Activated naive CD8-positive, alpha-beta T cell (primary cell): ENCODE measurements around the gene LMF2.

Experiments
- H3K27ac Mint-ChIP-seq: one replicate; pipeline ENCODE4 v1.8.0; 2021; ENCODE audit warnings: mixed read lengths
- H3K27me3 Mint-ChIP-seq: one replicate; pipeline ENCODE4 v1.8.0; 2021; ENCODE audit warnings: mixed read lengths
- H3K36me3 Mint-ChIP-seq: one replicate; pipeline ENCODE4 v1.8.0; 2021; ENCODE audit warnings: mixed read lengths
- H3K4me1 Mint-ChIP-seq: one replicate; pipeline ENCODE4 v1.8.0; 2021; ENCODE audit warnings: low read depth, mixed read lengths
- H3K4me3 Mint-ChIP-seq: one replicate; pipeline ENCODE4 v1.8.0; 2021; ENCODE audit warnings: mild to moderate bottlenecking, mixed read lengths
- H3K9me3 Mint-ChIP-seq: one replicate; pipeline ENCODE4 v1.8.0; 2021; ENCODE audit warnings: low read depth, mixed read lengths

LMF2 gene

GRCh38 chr22:50505276-50505775, 2.2 kb downstream of the LMF2 start:
- H3K9me3 Mint-ChIP-seq, result no peaks in the 10 kb centered on the region
- H3K4me3 Mint-ChIP-seq, result no peak overlapping the region
- peaks cover 12% of the 10 kb centered on the region for H3K4me1 Mint-ChIP-seq
- H3K36me3 Mint-ChIP-seq, result no peaks in the 10 kb centered on the region
- no peak overlapping the region for H3K27ac Mint-ChIP-seq
- no peaks in the 10 kb centered on the region for H3K27me3 Mint-ChIP-seq

DNA sequence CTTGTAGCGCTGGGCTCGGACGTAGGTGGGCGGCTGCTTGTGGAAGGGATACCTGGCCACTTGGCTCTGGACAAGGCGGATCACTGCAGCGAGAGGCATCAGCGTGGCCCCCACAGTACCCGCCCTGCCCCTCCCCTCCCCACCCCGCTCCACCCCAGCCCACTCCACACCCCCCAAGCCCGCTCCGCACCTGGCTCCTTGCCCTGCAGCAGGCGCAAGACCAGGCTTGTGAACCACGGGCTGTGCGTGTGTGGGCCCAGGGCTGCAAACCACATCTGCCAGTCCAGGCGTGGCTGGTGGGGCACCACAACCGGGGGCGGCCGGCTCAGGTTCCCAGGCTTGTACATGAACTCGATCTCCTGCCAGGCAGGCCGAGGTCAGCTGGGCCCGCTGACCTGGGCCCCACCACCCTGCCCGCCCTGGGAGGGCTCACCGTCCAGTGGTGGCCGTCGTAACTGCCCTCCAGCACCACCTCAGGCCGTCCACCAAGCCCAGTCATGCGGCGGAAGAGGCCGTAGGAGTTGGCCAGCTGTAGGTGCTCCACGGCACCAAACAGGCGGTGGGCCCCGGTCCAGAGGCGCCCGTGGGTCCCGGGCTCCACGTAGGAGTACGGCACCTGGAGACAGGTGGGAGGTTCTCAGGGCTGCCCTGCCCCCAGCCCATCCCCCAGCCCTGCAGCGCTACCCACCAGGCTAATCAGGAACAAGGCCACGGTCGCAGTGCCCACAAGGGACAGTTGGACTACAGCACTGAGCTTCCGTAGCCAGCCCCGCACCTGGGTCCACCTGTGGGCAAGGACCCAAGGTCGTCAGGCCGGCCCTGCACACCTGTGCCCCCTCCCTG, 2.9 kb downstream of the LMF2 start:
- H3K27me3 Mint-ChIP-seq, result no peaks in the 10 kb centered on the region
- peaks cover 11% of the 10 kb centered on the region for H3K4me1 Mint-ChIP-seq
- no peaks in the 10 kb centered on the region for H3K36me3 Mint-ChIP-seq
- H3K27ac Mint-ChIP-seq, result no peak overlapping the region
- no peaks in the 10 kb centered on the region for H3K9me3 Mint-ChIP-seq
- H3K4me3 Mint-ChIP-seq, result no peak overlapping the region

GRCh38 chr22:50503475-50504145, 3.9 kb downstream of the LMF2 start:
- Mint-ChIP-seq H3K36me3 (no peaks in the 10 kb centered on the region), H3K4me3 (no peak overlapping the region), H3K27me3 (no peaks in the 10 kb centered on the region), H3K4me1 (peaks cover 3% of the 10 kb centered on the region), H3K27ac (no peak overlapping the region), H3K9me3 (no peaks in the 10 kb centered on the region)

GRCh38 chr22:50502628-50503474, 4.7 kb downstream of the LMF2 start:
- no peaks in the 10 kb centered on the region for H3K9me3 Mint-ChIP-seq
- H3K27me3 Mint-ChIP-seq, result no peaks in the 10 kb centered on the region
- peaks cover 6% of the 10 kb centered on the region for H3K4me1 Mint-ChIP-seq
- H3K36me3 Mint-ChIP-seq, result no peaks in the 10 kb centered on the region
- H3K4me3 Mint-ChIP-seq, result no peak overlapping the region
- no peak overlapping the region for H3K27ac Mint-ChIP-seq

- Mint-ChIP-seq H3K9me3 (no peaks in the 10 kb centered on the region), H3K27ac (peak overlapping the region; percentile 34), H3K4me3 (no peak overlapping the region), H3K4me1 (peaks cover 6% of the 10 kb centered on the region), H3K27me3 (no peaks in the 10 kb centered on the region), H3K36me3 (no peaks in the 10 kb centered on the region)
These were observed 5.4 kb downstream of the LMF2 start for GRCh38 chr22:50502096-50502495.

- H3K27ac Mint-ChIP-seq, result no peak overlapping the region
- H3K4me1 Mint-ChIP-seq, result peaks cover 6% of the 10 kb centered on the region
- H3K4me3 Mint-ChIP-seq, result no peak overlapping the region
- no peaks in the 10 kb centered on the region for H3K9me3 Mint-ChIP-seq
- H3K27me3 Mint-ChIP-seq, result no peaks in the 10 kb centered on the region
- no peaks in the 10 kb centered on the region for H3K36me3 Mint-ChIP-seq
These were observed 7.0 kb downstream of the LMF2 start for GRCh38 chr22:50500452-50500851.

GRCh38 chr22:50498322-50498890, 9.1 kb downstream of the LMF2 start:
- Mint-ChIP-seq H3K9me3 (no peaks in the 10 kb centered on the region), H3K27me3 (no peaks in the 10 kb centered on the region), H3K36me3 (no peaks in the 10 kb centered on the region), H3K27ac (no peak overlapping the region), H3K4me1 (peaks cover 6% of the 10 kb centered on the region), H3K4me3 (peak overlapping the region; percentile 41)

GRCh38 chr22:50497093-50497492, 10.4 kb downstream of the LMF2 start:
- peaks cover 6% of the 10 kb centered on the region for H3K4me1 Mint-ChIP-seq
- H3K4me3 Mint-ChIP-seq, result no peak overlapping the region
- H3K27ac Mint-ChIP-seq, result no peak overlapping the region
- no peaks in the 10 kb centered on the region for H3K9me3 Mint-ChIP-seq
- no peaks in the 10 kb centered on the region for H3K27me3 Mint-ChIP-seq
- H3K36me3 Mint-ChIP-seq, result no peaks in the 10 kb centered on the region

DNA sequence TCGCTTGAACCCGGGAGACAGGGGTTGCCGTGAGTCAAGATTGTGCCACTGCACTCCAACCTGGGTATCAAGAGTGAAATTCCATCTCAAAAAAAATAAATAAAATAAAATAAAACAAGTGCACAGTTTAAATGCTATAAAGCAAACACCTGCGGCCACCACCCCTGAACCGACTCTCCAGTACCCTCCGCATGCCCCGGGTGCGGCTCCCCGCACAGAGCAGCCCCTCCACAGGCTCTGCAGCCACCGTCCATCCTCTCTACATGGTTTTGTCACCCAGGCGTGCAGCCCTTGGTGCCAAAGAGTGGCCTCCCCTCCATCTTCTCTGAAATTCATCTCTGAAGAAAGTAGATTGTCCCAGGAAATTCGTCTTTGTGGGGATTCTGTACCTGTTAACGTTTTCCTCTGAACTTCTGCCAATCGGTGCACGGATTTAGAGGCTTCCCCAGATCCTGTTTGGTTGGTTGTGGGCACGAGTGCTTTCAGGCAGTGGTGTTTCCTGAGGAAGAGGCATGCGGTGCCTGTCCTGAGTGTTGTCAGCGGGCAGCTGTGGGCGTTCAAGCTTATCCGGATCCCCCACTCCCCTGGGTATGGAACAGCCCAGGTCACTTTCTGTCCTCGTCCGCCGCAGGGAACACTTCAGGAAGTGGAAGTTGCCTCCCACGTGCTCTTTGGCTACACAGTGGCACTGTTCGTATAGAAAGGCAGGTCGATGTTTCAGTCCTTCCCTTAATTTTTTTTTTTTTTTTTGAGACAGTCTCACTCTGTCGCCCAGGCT, 16.8 kb downstream of the LMF2 start:
- Mint-ChIP-seq H3K36me3 (no peaks in the 10 kb centered on the region), H3K4me1 (peaks cover 6% of the 10 kb centered on the region), H3K27me3 (no peaks in the 10 kb centered on the region), H3K9me3 (no peaks in the 10 kb centered on the region), H3K27ac (peak overlapping the region; percentile 66), H3K4me3 (peak overlapping the region; percentile 32)

DNA sequence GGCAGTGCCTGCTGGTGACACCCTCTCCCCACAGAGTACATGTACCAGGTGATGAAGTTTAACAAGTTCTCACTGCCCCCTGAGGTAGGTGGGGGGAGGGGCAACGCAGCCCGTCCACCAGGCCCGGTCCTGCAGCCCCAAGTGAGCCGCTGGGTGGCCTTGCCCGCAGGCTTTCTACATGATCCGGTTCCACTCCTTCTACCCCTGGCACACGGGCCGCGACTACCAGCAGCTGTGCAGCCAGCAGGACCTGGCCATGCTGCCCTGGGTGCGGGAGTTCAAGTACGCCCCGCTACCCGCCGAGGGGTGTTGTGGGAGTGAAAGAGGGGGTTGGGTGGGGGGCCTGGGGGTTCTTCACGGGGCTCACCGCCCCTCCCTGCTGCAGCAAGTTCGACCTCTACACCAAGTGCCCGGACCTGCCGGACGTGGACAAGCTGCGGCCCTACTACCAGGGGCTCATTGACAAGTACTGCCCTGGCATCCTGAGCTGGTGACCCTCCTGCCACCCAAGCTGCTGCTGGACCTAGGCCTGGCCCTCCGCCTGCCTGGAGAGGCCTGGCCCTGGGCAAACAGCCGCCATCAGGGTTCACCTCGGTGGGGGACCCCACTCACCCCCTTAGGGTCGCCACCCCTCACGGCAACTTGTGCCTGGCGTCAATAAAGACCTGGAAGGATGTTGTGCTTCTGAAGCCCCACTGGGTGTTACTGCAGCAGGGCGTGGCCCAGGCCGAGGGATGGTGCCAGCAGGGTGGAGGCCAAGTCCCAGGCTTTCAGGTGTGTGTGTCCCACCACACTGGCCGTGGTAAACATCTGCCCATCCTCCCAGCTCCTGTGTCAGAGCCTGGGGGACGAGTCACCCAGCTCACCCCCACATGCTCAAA, 17.9 kb downstream of the LMF2 start:
- no peak overlapping the region for H3K27ac Mint-ChIP-seq
- peaks cover 9% of the 10 kb centered on the region for H3K4me1 Mint-ChIP-seq
- no peaks in the 10 kb centered on the region for H3K27me3 Mint-ChIP-seq
- no peaks in the 10 kb centered on the region for H3K36me3 Mint-ChIP-seq
- H3K4me3 Mint-ChIP-seq, result no peak overlapping the region
- H3K9me3 Mint-ChIP-seq, result no peaks in the 10 kb centered on the region

DNA sequence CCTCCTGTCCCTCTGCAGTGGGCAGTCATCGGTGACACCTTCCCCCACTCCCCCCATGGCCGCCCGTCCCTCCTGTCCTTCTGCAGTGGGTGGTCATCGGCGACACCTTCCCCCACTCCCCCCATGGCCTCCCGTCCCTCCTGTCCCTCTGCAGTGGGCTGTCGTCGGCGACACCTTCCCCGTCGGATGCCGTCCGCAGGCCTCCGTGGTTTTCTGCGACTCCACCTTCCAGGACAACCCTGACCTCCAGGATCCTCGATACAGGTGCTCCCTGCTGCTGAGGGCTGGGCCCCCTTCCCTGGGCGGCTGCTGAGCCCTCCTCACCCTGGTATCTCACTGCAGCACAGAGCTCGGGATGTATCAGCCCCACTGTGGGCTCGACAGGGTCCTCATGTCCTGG, 18.6 kb downstream of the LMF2 start:
- peaks cover 9% of the 10 kb centered on the region for H3K4me1 Mint-ChIP-seq
- no peak overlapping the region for H3K27ac Mint-ChIP-seq
- no peak overlapping the region for H3K4me3 Mint-ChIP-seq
- H3K36me3 Mint-ChIP-seq, result no peaks in the 10 kb centered on the region
- no peaks in the 10 kb centered on the region for H3K27me3 Mint-ChIP-seq
- no peaks in the 10 kb centered on the region for H3K9me3 Mint-ChIP-seq

GRCh38 chr22:50488006-50488677, 19.4 kb downstream of the LMF2 start:
- Mint-ChIP-seq H3K36me3 (no peaks in the 10 kb centered on the region), H3K27me3 (no peaks in the 10 kb centered on the region), H3K4me3 (no peak overlapping the region), H3K9me3 (no peaks in the 10 kb centered on the region), H3K4me1 (peaks cover 9% of the 10 kb centered on the region), H3K27ac (no peak overlapping the region)
